Ascending aorta (tissue), 2 donors: ENCODE results near the gene RALGDS. TPM values are rescaled to one million over a fixed set of nuclear protein-coding genes. Genes with fewer than 3 reads are reported as not detected.

ENCODE experiments used
- DNase-seq, 2 donors: peaks; one replicate each; pipeline ENCODE4 v3.0.0-alpha.2; 2019; ENCODE audit warnings: low spot score in 2 of 2
- H3K27ac ChIP-seq, 2 donors: fragments of 200-600 bp; sonication (generic); one replicate each; pipeline ENCODE4 v1.5.1; 2016 to 2017; ENCODE audit warnings: mild to moderate bottlenecking in 1 of 2
- H3K27me3 ChIP-seq: fragments of 200-600 bp; sonication (generic); one replicate; pipeline ENCODE4 v1.5.1; 2017
- H3K36me3 ChIP-seq, 2 donors: fragments of 200-600 bp; sonication (generic); one replicate each; pipeline ENCODE4 v1.5.1; 2016
- H3K4me1 ChIP-seq, 2 donors: fragments of 200-600 bp; sonication (generic); one replicate each; pipeline ENCODE4 v1.5.1; 2016 to 2017; ENCODE audit warnings: mild to moderate bottlenecking in 1 of 2
- H3K4me3 ChIP-seq, 2 donors: fragments of 200-600 bp; sonication (generic); one replicate each; pipeline ENCODE4 v1.5.1; 2016 to 2017; ENCODE audit warnings: mild to moderate bottlenecking in 1 of 2
- H3K9me3 ChIP-seq, 2 donors: fragments of 200-600 bp; sonication (generic); one replicate each; pipeline ENCODE4 v1.5.1; 2016
- intact Hi-C: fragments of 100-400 bp; cut with DNase I; formaldehyde crosslinking; loops from one replicate; pipeline ENCODE4 v1.15.1; 2023
- total RNA-seq: library from RNA; depleted of rRNA; stranded (reverse); fragments of >200 nt; gene quantifications from one replicate; pipeline ENCODE4 v1.1.0, GENCODE V29; 2016
- TF ChIP-seq, protein P1 (sequence below), 3 experiments: fragments of 200-600 bp in 2 of 3; fragments of 450-650 bp in 1 of 3; sonication (generic) in 2 of 3; IDR thresholded peaks; one replicate each; pipeline ENCODE4 v1.5.1; 2016 to 2019; ENCODE audit warnings: antibody characterized with exemption in 3 of 3, mild to moderate bottlenecking in 1 of 3, moderate library complexity in 1 of 3

The RALGDS gene
- total RNA-seq, 1 donor from 2014 or later = 53.9 TPM

DNA sequence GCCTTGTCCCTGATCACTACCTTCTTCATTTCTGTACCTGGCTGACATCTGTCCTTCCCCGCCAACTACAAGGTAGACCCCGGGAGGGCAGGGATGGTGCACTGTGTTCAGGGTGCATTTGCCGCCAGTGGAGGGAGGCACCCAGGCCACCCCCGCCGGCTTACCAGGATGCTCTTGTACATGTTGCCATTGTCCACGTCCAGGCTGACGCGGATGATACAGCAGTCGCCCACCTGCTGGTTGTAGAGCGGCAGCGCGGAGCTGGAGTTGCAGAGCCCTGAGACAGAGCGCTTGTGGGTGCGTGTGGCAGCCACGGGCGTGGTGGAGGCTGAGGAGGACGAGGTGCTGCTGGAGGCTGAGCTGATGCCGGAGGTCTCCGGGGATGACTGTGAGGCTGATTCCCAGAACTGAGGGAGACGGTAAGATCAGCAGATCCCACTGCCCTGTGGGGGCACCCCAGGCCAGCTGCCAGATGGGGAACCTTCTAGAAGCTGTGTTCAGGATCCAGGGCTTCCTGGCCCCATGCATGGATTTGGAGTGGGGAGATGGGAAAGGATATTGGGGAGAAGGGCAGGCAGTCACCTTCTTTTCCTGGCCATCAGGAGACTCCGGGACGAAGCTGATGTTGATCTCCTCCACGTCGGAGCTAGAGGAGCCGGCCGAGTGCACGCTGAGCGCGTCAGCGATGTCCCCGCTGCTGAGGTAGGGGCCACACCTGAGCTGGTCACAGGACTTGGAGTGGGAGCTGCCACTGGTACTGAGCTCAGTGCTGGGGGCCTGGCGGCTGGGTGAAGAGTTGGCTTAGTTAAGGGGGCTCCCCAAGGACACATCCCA is 19.5 kb downstream of the RALGDS start:
- TF ChIP-seq, protein P1, sequence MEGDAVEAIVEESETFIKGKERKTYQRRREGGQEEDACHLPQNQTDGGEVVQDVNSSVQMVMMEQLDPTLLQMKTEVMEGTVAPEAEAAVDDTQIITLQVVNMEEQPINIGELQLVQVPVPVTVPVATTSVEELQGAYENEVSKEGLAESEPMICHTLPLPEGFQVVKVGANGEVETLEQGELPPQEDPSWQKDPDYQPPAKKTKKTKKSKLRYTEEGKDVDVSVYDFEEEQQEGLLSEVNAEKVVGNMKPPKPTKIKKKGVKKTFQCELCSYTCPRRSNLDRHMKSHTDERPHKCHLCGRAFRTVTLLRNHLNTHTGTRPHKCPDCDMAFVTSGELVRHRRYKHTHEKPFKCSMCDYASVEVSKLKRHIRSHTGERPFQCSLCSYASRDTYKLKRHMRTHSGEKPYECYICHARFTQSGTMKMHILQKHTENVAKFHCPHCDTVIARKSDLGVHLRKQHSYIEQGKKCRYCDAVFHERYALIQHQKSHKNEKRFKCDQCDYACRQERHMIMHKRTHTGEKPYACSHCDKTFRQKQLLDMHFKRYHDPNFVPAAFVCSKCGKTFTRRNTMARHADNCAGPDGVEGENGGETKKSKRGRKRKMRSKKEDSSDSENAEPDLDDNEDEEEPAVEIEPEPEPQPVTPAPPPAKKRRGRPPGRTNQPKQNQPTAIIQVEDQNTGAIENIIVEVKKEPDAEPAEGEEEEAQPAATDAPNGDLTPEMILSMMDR (IDR thresholded peaks at IDR 0.05) = no peak
- DNase-seq = no peak
- intact Hi-C loops = loop anchor here (2.0 kb wide), 1 partner anchor 19 kb away; the partner anchor contains the start of gene RALGDS
- H3K4me3 ChIP-seq = no peak overlapping the region
- H3K27ac ChIP-seq = no peak overlapping the region
- H3K9me3 ChIP-seq = peaks cover under 1 to 5% of the 10 kb centered on the region in 2 donors
- H3K36me3 ChIP-seq = peaks cover 69 to 94% of the 10 kb centered on the region in 2 donors
- no peaks in the 10 kb centered on the region for H3K4me1 ChIP-seq
- H3K27me3 ChIP-seq = no peaks in the 10 kb centered on the region

DNA sequence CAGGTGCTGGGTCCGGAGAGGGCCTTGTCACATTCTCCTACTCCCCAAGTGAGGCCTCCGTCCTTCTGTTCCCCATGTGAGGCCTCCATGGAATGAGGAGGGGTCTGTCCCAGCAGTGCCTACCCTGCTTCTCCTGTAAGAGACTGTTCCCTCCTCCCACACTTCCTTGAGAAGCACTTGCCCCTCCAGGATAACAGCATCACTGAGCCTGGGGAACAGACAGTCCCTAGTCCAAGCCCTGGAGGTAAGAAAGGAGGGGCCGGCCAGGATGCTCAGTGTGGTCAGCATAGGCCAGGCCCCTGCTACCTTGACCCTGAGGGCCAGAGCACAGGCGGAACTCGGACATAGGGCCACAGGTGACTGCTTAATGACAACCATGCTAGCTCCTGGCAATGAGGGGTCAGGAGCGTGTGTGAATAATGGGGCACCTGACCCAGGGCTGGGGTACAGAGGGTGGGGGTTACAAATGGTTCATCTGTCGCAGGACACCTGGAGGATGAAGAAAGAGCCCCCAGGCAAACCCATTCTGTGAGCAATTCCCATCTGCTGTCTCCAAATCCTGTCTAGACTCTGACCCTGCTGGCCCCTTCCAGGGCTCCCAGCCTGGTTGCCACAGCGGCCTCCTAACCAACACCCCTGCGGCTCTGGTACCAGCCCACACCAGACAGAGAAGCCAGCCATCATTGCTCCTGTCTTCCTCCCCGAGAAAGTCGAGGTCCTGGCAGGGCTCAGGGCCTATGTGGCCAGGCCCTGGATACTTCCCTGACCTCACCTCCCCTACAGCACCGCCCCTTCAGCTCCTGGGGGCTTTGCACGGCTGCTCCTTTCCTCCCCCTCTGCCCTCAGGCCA is 20.3 kb downstream of the RALGDS start:
- Histone ChIP-seq H3K36me3 (peaks cover 66 to 90% of the 10 kb centered on the region in 2 donors), H3K9me3 (peaks cover 6 to 14% of the 10 kb centered on the region in 2 donors), H3K27me3 (no peaks in the 10 kb centered on the region), H3K4me1 (no peaks in the 10 kb centered on the region), H3K4me3 (no peak overlapping the region), H3K27ac (no peak overlapping the region)
- DNase-seq = no peak
- intact Hi-C loops = no loop called here
- TF ChIP-seq, protein P1 (IDR thresholded peaks at IDR 0.05) = no peak

DNA sequence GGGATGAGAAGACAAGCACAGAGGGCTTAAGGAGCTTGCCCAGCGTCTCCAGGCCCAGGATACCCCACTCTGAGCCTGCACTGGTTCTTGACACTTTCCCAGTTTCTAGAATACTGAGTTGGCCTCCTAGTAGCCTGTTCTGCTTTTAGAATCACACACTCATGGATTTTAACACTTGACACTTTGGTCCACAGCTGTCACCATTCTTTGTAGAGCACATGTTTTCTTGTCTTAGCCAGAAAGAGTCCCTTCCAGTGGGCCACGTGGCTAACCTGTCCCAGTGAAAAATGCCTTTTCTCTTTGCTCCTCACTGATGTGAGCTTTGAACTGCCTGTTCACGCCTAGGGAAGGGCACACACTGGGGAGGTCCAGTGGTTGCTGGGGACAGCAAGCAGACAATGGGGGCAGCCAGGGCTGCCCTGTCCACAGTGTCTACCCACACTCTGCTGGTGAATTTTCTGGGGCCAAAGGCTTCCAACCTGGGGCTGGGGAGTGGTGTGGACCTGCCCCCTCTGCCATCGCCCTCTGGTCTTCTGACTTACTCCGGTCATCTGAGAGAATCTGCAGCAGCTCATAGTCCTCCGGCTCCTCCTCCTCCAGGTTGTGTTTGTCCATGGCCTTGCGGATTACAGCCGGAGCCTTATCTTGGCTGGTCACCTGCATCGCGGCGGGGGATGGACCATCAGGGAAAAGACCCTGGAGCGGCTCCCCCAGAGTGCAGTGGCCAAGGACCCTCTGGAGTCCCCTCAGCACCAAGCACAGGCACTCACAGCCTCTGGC is 21.1 kb downstream of the RALGDS start:
- intact Hi-C loops = no loop called here
- H3K4me1 ChIP-seq = no peaks in the 10 kb centered on the region
- no peak for DNase-seq
- H3K4me3 ChIP-seq = no peak overlapping the region
- TF ChIP-seq, protein P1 (IDR thresholded peaks at IDR 0.05) = no peak
- H3K9me3 ChIP-seq = peaks cover 6 to 16% of the 10 kb centered on the region in 2 donors
- H3K27ac ChIP-seq = no peak overlapping the region
- no peaks in the 10 kb centered on the region for H3K27me3 ChIP-seq
- H3K36me3 ChIP-seq = peaks cover 61 to 85% of the 10 kb centered on the region in 2 donors

DNA sequence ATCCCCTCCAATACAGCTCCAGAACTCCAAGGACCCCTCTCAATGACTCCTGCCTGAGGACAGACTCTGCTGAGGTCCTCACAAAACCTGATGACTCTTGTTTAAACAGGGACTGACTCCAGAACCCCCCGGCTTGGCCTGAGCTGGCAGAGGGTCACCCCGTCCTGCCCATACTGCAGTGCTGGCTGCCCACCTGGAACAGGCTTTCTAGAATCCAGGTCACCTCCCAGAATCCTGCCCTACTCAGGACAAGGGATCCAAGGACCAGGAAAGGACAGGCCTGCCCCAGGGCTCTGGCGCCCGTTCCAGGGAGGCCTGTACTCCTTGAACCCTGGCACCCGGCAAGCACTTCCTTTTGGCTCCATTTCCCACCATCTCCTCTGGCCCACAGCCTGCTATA is 22.2 kb downstream of the RALGDS start:
- TF ChIP-seq, protein P1 (IDR thresholded peaks at IDR 0.05) = no peak
- Histone ChIP-seq H3K9me3 (peaks cover 6 to 16% of the 10 kb centered on the region in 2 donors), H3K27me3 (no peaks in the 10 kb centered on the region), H3K27ac (no peak overlapping the region), H3K4me1 (no peaks in the 10 kb centered on the region), H3K36me3 (peaks cover 51 to 75% of the 10 kb centered on the region in 2 donors), H3K4me3 (no peak overlapping the region)
- DNase-seq = no peak
- intact Hi-C loops = no loop called here

DNA sequence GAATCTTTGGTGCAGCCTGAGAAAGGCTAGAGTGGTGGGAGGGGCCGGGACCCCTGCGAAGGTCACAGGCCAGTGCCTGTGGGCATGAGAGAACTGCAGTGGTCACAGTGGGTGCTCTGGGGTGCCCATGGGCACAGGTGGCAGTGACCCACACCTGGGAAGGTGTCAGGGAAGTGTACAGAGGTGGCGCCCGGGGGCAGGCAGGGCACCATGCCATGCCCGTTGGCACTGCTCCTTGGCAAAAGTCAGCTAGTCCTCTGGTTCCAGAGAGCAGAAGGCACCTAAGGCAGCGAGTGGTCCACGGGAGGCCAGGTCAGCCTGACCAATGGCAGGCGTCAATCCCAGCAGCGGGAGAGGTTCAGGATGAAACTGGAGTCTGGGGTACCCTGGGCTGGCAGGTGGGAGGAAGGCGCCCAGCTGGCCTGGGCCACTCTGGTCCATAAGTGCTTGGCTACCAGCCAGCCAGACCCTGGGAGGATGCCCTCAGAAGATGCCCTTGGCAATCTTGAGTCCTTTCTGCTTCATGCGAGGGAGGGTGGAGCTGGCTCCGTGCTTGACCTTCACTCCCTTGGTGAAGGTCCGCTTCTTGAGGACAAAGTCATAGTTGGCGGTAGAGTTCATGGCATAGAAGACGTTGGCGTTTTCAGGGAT is 22.8 kb downstream of the RALGDS start:
- Histone ChIP-seq H3K4me3 (no peak overlapping the region), H3K27ac (no peak overlapping the region), H3K27me3 (no peaks in the 10 kb centered on the region), H3K4me1 (no peaks in the 10 kb centered on the region), H3K9me3 (peaks cover 6 to 16% of the 10 kb centered on the region in 2 donors), H3K36me3 (peaks cover 51 to 70% of the 10 kb centered on the region in 2 donors)
- intact Hi-C loops = no loop called here
- TF ChIP-seq, protein P1 (IDR thresholded peaks at IDR 0.05) = no peak
- DNase-seq = no peak
